GM12878 (cell line): ENCODE results near the gene TFAP2E. TPM values are rescaled to one million over a fixed set of nuclear protein-coding genes. Genes with fewer than 3 reads are reported as not detected.

Experiments used
- ATAC-seq: fragments of 200-7000 bp; cut with Tn5 transposase; 3 replicates; pipeline ENCODE4 v1.9.1; 2020; ENCODE audit warnings: mild to moderate bottlenecking, moderate library complexity
- BruUV-seq: library from RNA; stranded (reverse); fragments of 400-500 nt; replicated peaks from 2 replicates; lab custom pipeline; 2021; lab: Mats Ljungman, UMichigan
- CTCF ChIA-PET: fragments of 300-600 bp; sonication (Branson Sonifier 250); formaldehyde crosslinking; extraction: SDS; loops from one replicate; lab custom pipeline; 2021; ENCODE audit warnings: inconsistent platforms; lab: Yijun Ruan, JAX
- POLR2A ChIA-PET: fragments of 350-600 bp; formaldehyde crosslinking; extraction: SDS; loops from one replicate; lab custom pipeline; 2021; ENCODE audit warnings: inconsistent platforms; lab: Charles Lee
- RAD21 ChIA-PET: fragments of 300-600 bp; sonication (Branson Sonifier 250); formaldehyde crosslinking; loops from one replicate; lab custom pipeline; 2023; ENCODE audit warnings: antibody characterized with exemption; ENCODE audit not compliant: unreplicated experiment; lab: Charles Lee
- SMC1A ChIA-PET: fragments of 300-600 bp; sonication (Branson Sonifier 250); formaldehyde crosslinking; loops from one replicate; lab custom pipeline; 2023; ENCODE audit not compliant: unreplicated experiment, uncharacterized antibody; lab: Charles Lee
- DNase-seq: peaks from one replicate; pipeline ENCODE4 v3.0.0-alpha.2; 2011; ENCODE audit warnings: low read depth, low spot score
- FAIRE-seq: peaks from 3 replicates; lab custom pipeline; 2011; peaks lifted over from hg19 to GRCh38; lab: Jason Lieb, UNC
- H2AFZ ChIP-seq: 2 replicates; pipeline ENCODE4 v1.6.0; 2011; ENCODE audit warnings: low read depth, low read length, control low read depth; ENCODE audit not compliant: control insufficient read depth
- H3K27ac ChIP-seq: 2 replicates; pipeline ENCODE4 v1.5.1; 2011; ENCODE audit warnings: control low read depth; ENCODE audit not compliant: control insufficient read depth, insufficient read depth
- H3K27me3 ChIP-seq, 2 experiments: replicated peaks in 1 of 2; 2 replicates each; pipeline versions ENCODE4 v1.6.0 to v1.6.1; 2011; ENCODE audit warnings: low read length in 1 of 2; ENCODE audit not compliant: control insufficient read depth in 2 of 2, insufficient read depth in 2 of 2
- H3K36me3 ChIP-seq, 2 experiments: 2 replicates each; pipeline ENCODE4 v1.5.1; 2011; ENCODE audit warnings: low read length in 1 of 2; ENCODE audit not compliant: control insufficient read depth in 2 of 2, insufficient read depth in 2 of 2
- H3K4me1 ChIP-seq: 2 replicates; pipeline ENCODE4 v1.6.1; 2011; ENCODE audit warnings: mild to moderate bottlenecking, low read length, moderate library complexity, mixed read lengths; ENCODE audit not compliant: control insufficient read depth, insufficient read depth
- H3K4me2 ChIP-seq: 2 replicates; pipeline ENCODE4 v1.6.0; 2011; ENCODE audit warnings: control low read depth; ENCODE audit not compliant: control insufficient read depth, insufficient read depth
- H3K4me3 ChIP-seq: fragments of 200-600 bp; sonication (generic); 2 replicates; pipeline ENCODE4 v1.5.1; 2016
- H3K79me2 ChIP-seq: 2 replicates; pipeline ENCODE4 v1.6.0; 2011; ENCODE audit warnings: low read length; ENCODE audit not compliant: control insufficient read depth, insufficient read depth
- H3K9ac ChIP-seq: 2 replicates; pipeline ENCODE4 v1.8.0; 2011; ENCODE audit warnings: low read length, control low read depth, mixed read lengths; ENCODE audit not compliant: control insufficient read depth, insufficient read depth
- H3K9me3 ChIP-seq: replicated peaks from 3 replicates; pipeline ENCODE4 v1.5.1; 2011; ENCODE audit warnings: mild to moderate bottlenecking, low read length; ENCODE audit not compliant: control insufficient read depth, insufficient read depth
- H4K20me1 ChIP-seq: 2 replicates; pipeline ENCODE4 v1.6.0; 2011; ENCODE audit not compliant: control insufficient read depth, insufficient read depth
- ATF3 ChIP-seq: IDR thresholded peaks from 2 replicates; pipeline ENCODE4 v1.6.1; 2011; ENCODE audit warnings: low read depth, mild to moderate bottlenecking, low read length, moderate library complexity, borderline replicate concordance; ENCODE audit errors: extremely low read depth
- BCL11A ChIP-seq: IDR thresholded peaks from 2 replicates; pipeline ENCODE4 v1.6.1; 2011; ENCODE audit warnings: low read depth, low read length
- CTCF ChIP-seq, 3 experiments: IDR thresholded peaks in 2 of 3; conservative IDR thresholded peaks in 1 of 3; 2 replicates each; pipeline ENCODE4 v1.5.1; 2011; ENCODE audit warnings: low read depth in 3 of 3, low read length in 3 of 3, mild to moderate bottlenecking in 3 of 3, control low read depth in 2 of 3, moderate library complexity in 2 of 3, inconsistent platforms in 1 of 3, mixed read lengths in 1 of 3; ENCODE audit not compliant: control insufficient read depth in 2 of 3, insufficient read depth in 1 of 3; ENCODE audit errors: extremely low read depth in 1 of 3
- E2F4 ChIP-seq: IDR thresholded peaks from 2 replicates; pipeline ENCODE4 v1.6.1; 2012; ENCODE audit warnings: low read depth, low read length, improper control_type of control experiment
- EED ChIP-seq: sonication (generic); IDR thresholded peaks from 2 replicates; pipeline ENCODE4 v1.6.1; 2016; ENCODE audit warnings: antibody characterized with exemption, low read depth
- GABPA ChIP-seq: IDR thresholded peaks from 2 replicates; pipeline ENCODE4 v1.6.1; 2014; ENCODE audit warnings: antibody characterized with exemption, low read depth, mild to moderate bottlenecking, inconsistent platforms
- KAT2A ChIP-seq: conservative IDR thresholded peaks from 2 replicates; pipeline ENCODE4 v1.6.1; 2011; ENCODE audit warnings: low read depth, low read length; ENCODE audit not compliant: control insufficient read depth
- KDM1A ChIP-seq: fragments of 200-600 bp; sonication (generic); IDR thresholded peaks from 2 replicates; pipeline ENCODE4 v1.6.1; 2016; ENCODE audit warnings: borderline replicate concordance
- MEF2B ChIP-seq: fragments of 450-650 bp; IDR thresholded peaks from 2 replicates; pipeline ENCODE4 v1.6.1; 2018; ENCODE audit warnings: mild to moderate bottlenecking, moderate library complexity; ENCODE audit not compliant: partially characterized antibody, poor library complexity, severe bottlenecking
- POU2F2 ChIP-seq: IDR thresholded peaks from 3 replicates; pipeline ENCODE4 v1.6.1; 2011; ENCODE audit warnings: low read depth, mild to moderate bottlenecking, low read length, borderline replicate concordance
- RAD21 ChIP-seq: IDR thresholded peaks from 2 replicates; pipeline ENCODE4 v1.6.1; 2011; ENCODE audit warnings: mild to moderate bottlenecking, low read depth, low read length, moderate library complexity; ENCODE audit not compliant: insufficient read depth
- SIX5 ChIP-seq: IDR thresholded peaks from 2 replicates; pipeline ENCODE4 v1.6.1; 2011; ENCODE audit warnings: mild to moderate bottlenecking, low read depth, low read length, moderate library complexity; ENCODE audit not compliant: severe bottlenecking
- SMC3 ChIP-seq: IDR thresholded peaks from 2 replicates; pipeline ENCODE4 v1.6.1; 2011; ENCODE audit warnings: low read length, improper control_type of control experiment, borderline replicate concordance
- SP1 ChIP-seq: IDR thresholded peaks from one replicate; pipeline ENCODE4 v1.6.1; 2011; ENCODE audit warnings: low read depth, low read length
- STAT1 ChIP-seq: fragments of 450-650 bp; conservative IDR thresholded peaks from 2 replicates; pipeline ENCODE4 v1.6.1; 2014; ENCODE audit warnings: antibody characterized with exemption, mild to moderate bottlenecking
- TCF12 ChIP-seq: IDR thresholded peaks from 2 replicates; pipeline ENCODE4 v1.6.1; 2011; ENCODE audit warnings: low read depth, mild to moderate bottlenecking, low read length
- ZBTB33 ChIP-seq: fragments of 450-650 bp; IDR thresholded peaks from 2 replicates; pipeline ENCODE4 v1.6.1; 2017; ENCODE audit warnings: mild to moderate bottlenecking
- ZNF207 ChIP-seq: fragments of 450-650 bp; IDR thresholded peaks from 2 replicates; pipeline ENCODE4 v1.6.1; 2014; ENCODE audit warnings: antibody characterized with exemption, mild to moderate bottlenecking, borderline replicate concordance
- ZNF622 ChIP-seq: fragments of 450-650 bp; IDR thresholded peaks from 2 replicates; pipeline ENCODE4 v1.6.1; 2017; ENCODE audit warnings: mild to moderate bottlenecking, inconsistent platforms
- WGBS: methylation state at CpG from one replicate; pipeline ENCODE4 v1.1.6; 2016; ENCODE audit warnings: low lambda C conversion rate; ENCODE audit not compliant: insufficient replicate concordance, insufficient coverage; ENCODE audit errors: missing lambda C conversion rate; 5-methylcytosine and 5-hydroxymethylcytosine counted together
- in situ Hi-C: fragments of 300-500 bp; cut with MboI; formaldehyde crosslinking; loops from 9 replicates; pipeline ENCODE4 v1.14.3; 2018; ENCODE audit warnings: mixed read lengths
- intact Hi-C: fragments of 100-400 bp; cut with micrococcal nuclease; formaldehyde crosslinking; loops from one replicate; pipeline ENCODE4 v1.14.2; 2022; ENCODE audit not compliant: unreplicated experiment
- polyA plus RNA-seq, 11 experiments: library from polyadenylated mRNA; depleted of rRNA in 4 of 11; unstranded in 6 of 11; stranded (reverse) in 5 of 11; fragments of >200 nt; fragmentation: Nextera tagmentation in 4 of 11; fragmentation: Illumina TruSeq in 1 of 11; extraction: Ambion mirVana in 4 of 11; extraction: Trizol in 1 of 11; gene quantifications; 1 replicate in 1 of 11; 2 replicates in 10 of 11; pipeline versions ENCODE4 v1.2.1 to v1.2.3, GENCODE V29; 2011 to 2016; ENCODE audit warnings: inconsistent platforms in 2 of 11, missing spikeins in 2 of 11, low read depth in 1 of 11
- total RNA-seq, 4 experiments: library from RNA; depleted of rRNA in 3 of 4; stranded (reverse); fragments of >200 nt in 3 of 4; fragmentation: Illumina TruSeq in 1 of 4; extraction: Trizol in 1 of 4; gene quantifications; 2 replicates each; pipeline versions ENCODE4 v1.2.1 to v1.2.3, GENCODE V29; 2013 to 2021

TFAP2E gene
- total and polyA plus RNA-seq, 10 of the 15 experiments (the other 5 are each of a cell fraction or from before 2014, with no cell fraction given), result 0.10 to 1.1 (median 0.43) TPM

- Histone ChIP-seq H3K4me3 (no peak overlapping the region), H3K27ac (no peak overlapping the region), H3K9me3 (no peaks in the 10 kb centered on the region), H3K36me3 (peaks cover 0 to 7% of the 10 kb centered on the region in 2 experiments; a peak in 1 of 4 replicates), H3K27me3 (peaks cover 0 to 2% of the 10 kb centered on the region in 2 experiments; a peak in 1 of 4 replicates), H2AFZ (no peak overlapping the region), H4K20me1 (no peaks in the 10 kb centered on the region), H3K79me2 (no peaks in the 10 kb centered on the region), H3K4me2 (no peak overlapping the region), H3K9ac (no peak overlapping the region), H3K4me1 (no peaks in the 10 kb centered on the region)
- ATAC-seq (peak; percentile 82), FAIRE-seq (peak; percentile 86), DNase-seq (no peak)
- SMC1A ChIA-PET, result interaction anchor here (0.5 to 5.9 kb wide), 24 partner anchors 9 to 447 kb away, joined by 3 to 128 read pairs (median 4); partner anchors contain the start of genes C1orf216 and CLSPN
- in situ Hi-C loops, result loop anchor here (5.0 kb wide), 2 partner anchors 148 to 208 kb away; partner anchors contain the start of gene C1orf216
- TF ChIP-seq KDM1A, result no peak
- no peak for TF ChIP-seq GABPA
- TF ChIP-seq ZNF622, result no peak
- no peak for TF ChIP-seq EED
- no peak for TF ChIP-seq TCF12
- peak; percentile 95 for TF ChIP-seq SMC3
- no peak for TF ChIP-seq ATF3
- TF ChIP-seq STAT1, result 0 out of 2 replicates have a peak, but pooled peaks have one; percentile 34
- TF ChIP-seq ZNF207, result no peak
- TF ChIP-seq BCL11A, result no peak
- TF ChIP-seq POU2F2, result no peak
- TF ChIP-seq KAT2A, result no peak
- no peak for TF ChIP-seq ZBTB33
- TF ChIP-seq MEF2B, result no peak
- peak; percentile 85 to 93 (median 89) for TF ChIP-seq CTCF (IDR thresholded peaks at IDR 0.05 in 2 of 3, conservative IDR thresholded peaks at IDR 0.05 in 1 of 3; ENCODE audit: control insufficient read depth in 2 of 3, extremely low read depth in 1 of 3, insufficient read depth in 1 of 3, low read depth in 3 of 3, low read length in 3 of 3)
- no peak for TF ChIP-seq SIX5
- no peak for TF ChIP-seq SP1
- TF ChIP-seq E2F4, result no peak
- peak; percentile 83 for TF ChIP-seq RAD21
- 25% methylated on average over 4 of the region's 4 CpGs for WGBS
- CTCF ChIA-PET, result interaction anchor here (0.6 to 7.1 kb wide), 39 partner anchors 9 to 367 kb away, joined by 3 to 248 read pairs (median 4); partner anchors contain the start of genes C1orf216, CLSPN, KIAA0319L and ZMYM4
- POLR2A ChIA-PET, result interaction anchor here (0.9 kb wide), 1 partner anchor 213 kb away, joined by 3 read pairs; no protein-coding TSS in a partner anchor
- RAD21 ChIA-PET, result interaction anchor here (0.7 to 3.4 kb wide), 18 partner anchors 9 to 218 kb away, joined by 3 to 57 read pairs (median 5); partner anchors contain the start of gene CLSPN
- BruUV-seq, result no TSS peak
- intact Hi-C loops, result loop anchor here (1.0 to 2.0 kb wide), 3 partner anchors 146 to 205 kb away; no protein-coding TSS in a partner anchor
These were observed 4.1 kb upstream of the TFAP2E start for GRCh38 chr1:35568975-35569395.
